ENCODE measurements around the gene CYB5R4. TPM values are rescaled to one million over a fixed set of nuclear protein-coding genes. Genes with fewer than 3 reads are reported as not detected.

The CYB5R4 gene
- total and polyA plus RNA-seq, 2 of the 13 experiments (the other 11 are each of a cell fraction or from before 2014, with no cell fraction given): 5.3 to 26.1 TPM

DNA sequence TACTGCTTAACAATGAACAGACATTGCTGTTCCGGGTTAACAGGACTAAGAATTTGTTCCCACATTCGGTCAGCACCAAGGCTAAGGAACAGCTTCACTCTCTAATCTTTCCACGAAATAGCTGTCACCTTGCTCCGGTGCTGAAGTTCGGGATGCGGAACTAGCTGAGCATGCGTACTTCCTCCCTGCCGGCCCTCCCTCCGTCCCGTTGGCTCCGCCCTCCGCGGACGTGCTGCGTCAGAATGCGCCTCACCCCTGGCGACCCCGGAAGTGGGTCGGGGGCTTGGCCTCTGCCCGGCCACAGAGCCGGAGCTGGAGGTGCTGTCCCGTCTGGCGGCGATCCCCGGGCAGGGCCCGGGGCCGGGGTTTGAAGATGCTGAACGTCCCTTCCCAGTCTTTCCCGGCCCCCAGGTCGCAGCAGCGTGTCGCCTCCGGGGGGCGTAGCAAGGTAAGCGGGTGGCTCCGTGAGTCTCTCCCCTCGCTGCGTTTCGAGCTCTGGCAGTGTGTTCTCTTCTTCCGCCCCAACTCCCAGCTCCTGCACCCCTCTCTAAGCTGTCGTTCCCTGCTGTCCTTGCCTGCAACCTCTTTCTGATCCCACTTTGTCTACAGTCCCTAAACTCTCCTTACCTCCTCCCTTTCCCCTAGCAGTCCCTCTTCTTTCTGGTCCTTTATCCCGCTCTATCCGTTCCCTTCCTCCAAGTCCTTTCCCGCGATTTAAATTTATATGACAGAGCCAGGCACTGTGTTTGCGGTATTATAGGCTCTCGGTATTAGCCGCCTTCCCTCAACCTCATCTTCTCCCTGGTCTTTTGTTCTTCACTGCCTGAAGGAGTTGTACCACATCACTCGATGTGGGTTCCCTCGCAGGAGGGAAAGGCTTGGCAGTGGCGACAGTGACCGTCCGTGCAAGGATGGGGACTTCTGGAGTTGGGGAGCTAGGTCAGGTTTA, at the start of gene CYB5R4 (continued):
- TF ChIP-seq, protein P1, sequence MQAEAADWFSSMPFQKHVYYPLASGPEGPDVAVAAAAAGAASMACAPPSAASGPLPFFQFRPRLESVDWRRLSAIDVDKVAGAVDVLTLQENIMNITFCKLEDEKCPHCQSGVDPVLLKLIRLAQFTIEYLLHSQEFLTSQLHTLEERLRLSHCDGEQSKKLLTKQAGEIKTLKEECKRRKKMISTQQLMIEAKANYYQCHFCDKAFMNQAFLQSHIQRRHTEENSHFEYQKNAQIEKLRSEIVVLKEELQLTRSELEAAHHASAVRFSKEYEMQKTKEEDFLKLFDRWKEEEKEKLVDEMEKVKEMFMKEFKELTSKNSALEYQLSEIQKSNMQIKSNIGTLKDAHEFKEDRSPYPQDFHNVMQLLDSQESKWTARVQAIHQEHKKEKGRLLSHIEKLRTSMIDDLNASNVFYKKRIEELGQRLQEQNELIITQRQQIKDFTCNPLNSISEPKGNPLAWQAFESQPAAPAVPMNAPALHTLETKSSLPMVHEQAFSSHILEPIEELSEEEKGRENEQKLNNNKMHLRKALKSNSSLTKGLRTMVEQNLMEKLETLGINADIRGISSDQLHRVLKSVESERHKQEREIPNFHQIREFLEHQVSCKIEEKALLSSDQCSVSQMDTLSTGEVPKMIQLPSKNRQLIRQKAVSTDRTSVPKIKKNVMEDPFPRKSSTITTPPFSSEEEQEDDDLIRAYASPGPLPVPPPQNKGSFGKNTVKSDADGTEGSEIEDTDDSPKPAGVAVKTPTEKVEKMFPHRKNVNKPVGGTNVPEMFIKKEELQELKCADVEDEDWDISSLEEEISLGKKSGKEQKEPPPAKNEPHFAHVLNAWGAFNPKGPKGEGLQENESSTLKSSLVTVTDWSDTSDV (CRISPR knock-in tag; IDR thresholded peaks at IDR 0.05): peak; percentile 88
- peak; percentile 97 for TF ChIP-seq ZMYM4 (CRISPR knock-in tag; IDR thresholded peaks at IDR 0.05)
- peak; percentile 91 for TF ChIP-seq NR2F1 (CRISPR knock-in tag; IDR thresholded peaks at IDR 0.05)
- TF ChIP-seq ZNF138 (CRISPR knock-in tag; IDR thresholded peaks at IDR 0.05; ENCODE audit: low read depth): peak; percentile 96
- peak; percentile 70 for TF ChIP-seq TAF1 (CRISPR knock-in tag; IDR thresholded peaks at IDR 0.05)
- TF ChIP-seq ZNF776 (CRISPR knock-in tag; IDR thresholded peaks at IDR 0.05): peak; percentile 46; the same call in 1 of the 2 replicates
- peak; percentile 82 for TF ChIP-seq KDM1A (CRISPR knock-in tag; IDR thresholded peaks at IDR 0.05)
- TF ChIP-seq FOXJ3 (CRISPR knock-in tag; IDR thresholded peaks at IDR 0.05; ENCODE audit: borderline replicate concordance): peak; percentile 81
- TF ChIP-seq HOXA7 (CRISPR knock-in tag; IDR thresholded peaks at IDR 0.05): 0 out of 2 replicates have a peak, but pooled peaks have one; percentile 43
- TF ChIP-seq ZFYVE20 (CRISPR knock-in tag; IDR thresholded peaks at IDR 0.05; ENCODE audit: borderline replicate concordance, low read depth): peak; percentile 98
- TF ChIP-seq, protein P2, sequence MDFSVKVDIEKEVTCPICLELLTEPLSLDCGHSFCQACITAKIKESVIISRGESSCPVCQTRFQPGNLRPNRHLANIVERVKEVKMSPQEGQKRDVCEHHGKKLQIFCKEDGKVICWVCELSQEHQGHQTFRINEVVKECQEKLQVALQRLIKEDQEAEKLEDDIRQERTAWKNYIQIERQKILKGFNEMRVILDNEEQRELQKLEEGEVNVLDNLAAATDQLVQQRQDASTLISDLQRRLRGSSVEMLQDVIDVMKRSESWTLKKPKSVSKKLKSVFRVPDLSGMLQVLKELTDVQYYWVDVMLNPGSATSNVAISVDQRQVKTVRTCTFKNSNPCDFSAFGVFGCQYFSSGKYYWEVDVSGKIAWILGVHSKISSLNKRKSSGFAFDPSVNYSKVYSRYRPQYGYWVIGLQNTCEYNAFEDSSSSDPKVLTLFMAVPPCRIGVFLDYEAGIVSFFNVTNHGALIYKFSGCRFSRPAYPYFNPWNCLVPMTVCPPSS (IDR thresholded peaks at IDR 0.05): no peak
- no peak for TF ChIP-seq SNRNP70 (IDR thresholded peaks at IDR 0.05; ENCODE audit: low read depth, low read length)
- no peak for TF ChIP-seq NBN (conservative IDR thresholded peaks at IDR 0.05)
- peak; percentile 55; the same call in 1 of the 2 replicates for TF ChIP-seq CCDC6 (CRISPR knock-in tag; IDR thresholded peaks at IDR 0.05)
- TF ChIP-seq ZNF331 (CRISPR knock-in tag; IDR thresholded peaks at IDR 0.05): peak; percentile 98
- TF ChIP-seq PHF21A (CRISPR knock-in tag; IDR thresholded peaks at IDR 0.05): 0 out of 2 replicates have a peak, but pooled peaks have one; percentile 28
- TF ChIP-seq CBFB (CRISPR knock-in tag; IDR thresholded peaks at IDR 0.05): no peak
- peak; percentile 94 for TF ChIP-seq KDM2A (CRISPR knock-in tag; IDR thresholded peaks at IDR 0.05; ENCODE audit: borderline replicate concordance, low read depth)
- TF ChIP-seq, protein P3, sequence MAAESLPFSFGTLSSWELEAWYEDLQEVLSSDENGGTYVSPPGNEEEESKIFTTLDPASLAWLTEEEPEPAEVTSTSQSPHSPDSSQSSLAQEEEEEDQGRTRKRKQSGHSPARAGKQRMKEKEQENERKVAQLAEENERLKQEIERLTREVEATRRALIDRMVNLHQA (CRISPR knock-in tag; IDR thresholded peaks at IDR 0.05): peak; percentile 80; the same call in 1 of the 2 replicates
- TF ChIP-seq ZNF451 (CRISPR knock-in tag; IDR thresholded peaks at IDR 0.05): peak; percentile 63; the same call in 1 of the 2 replicates
- TF ChIP-seq ZNF563 (CRISPR knock-in tag; IDR thresholded peaks at IDR 0.05): peak; percentile 95
- TF ChIP-seq SMARCE1 (IDR thresholded peaks at IDR 0.05; ENCODE audit: borderline replicate concordance): no peak
- TF ChIP-seq, protein P4, sequence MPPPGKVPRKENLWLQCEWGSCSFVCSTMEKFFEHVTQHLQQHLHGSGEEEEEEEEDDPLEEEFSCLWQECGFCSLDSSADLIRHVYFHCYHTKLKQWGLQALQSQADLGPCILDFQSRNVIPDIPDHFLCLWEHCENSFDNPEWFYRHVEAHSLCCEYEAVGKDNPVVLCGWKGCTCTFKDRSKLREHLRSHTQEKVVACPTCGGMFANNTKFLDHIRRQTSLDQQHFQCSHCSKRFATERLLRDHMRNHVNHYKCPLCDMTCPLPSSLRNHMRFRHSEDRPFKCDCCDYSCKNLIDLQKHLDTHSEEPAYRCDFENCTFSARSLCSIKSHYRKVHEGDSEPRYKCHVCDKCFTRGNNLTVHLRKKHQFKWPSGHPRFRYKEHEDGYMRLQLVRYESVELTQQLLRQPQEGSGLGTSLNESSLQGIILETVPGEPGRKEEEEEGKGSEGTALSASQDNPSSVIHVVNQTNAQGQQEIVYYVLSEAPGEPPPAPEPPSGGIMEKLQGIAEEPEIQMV (CRISPR knock-in tag; IDR thresholded peaks at IDR 0.05; ENCODE audit: low read depth): peak; percentile 89
- TF ChIP-seq RFX5 (IDR thresholded peaks at IDR 0.05; ENCODE audit: low read depth, low read length): peak; percentile 39; the same call in 1 of the 2 replicates
- peak; percentile 41; the same call in 1 of the 2 replicates for TF ChIP-seq JDP2 (CRISPR knock-in tag; IDR thresholded peaks at IDR 0.05; ENCODE audit: borderline replicate concordance)

Measured in HepG2 (cell line).